Measurements from ENCODE around the gene METAP1. TPM values are rescaled to one million over a fixed set of nuclear protein-coding genes. Genes with fewer than 3 reads are reported as not detected.
"Not testable (repeated sequence)": the region's sequence is repeated elsewhere in the genome, so short reads cannot be mapped to it uniquely, and the experiment has no call there.

Gene METAP1
- total and polyA plus RNA-seq, 2 donors (not counting 1 experiment from before 2014, with no cell fraction given): 20.4 to 40.0 TPM

DNA sequence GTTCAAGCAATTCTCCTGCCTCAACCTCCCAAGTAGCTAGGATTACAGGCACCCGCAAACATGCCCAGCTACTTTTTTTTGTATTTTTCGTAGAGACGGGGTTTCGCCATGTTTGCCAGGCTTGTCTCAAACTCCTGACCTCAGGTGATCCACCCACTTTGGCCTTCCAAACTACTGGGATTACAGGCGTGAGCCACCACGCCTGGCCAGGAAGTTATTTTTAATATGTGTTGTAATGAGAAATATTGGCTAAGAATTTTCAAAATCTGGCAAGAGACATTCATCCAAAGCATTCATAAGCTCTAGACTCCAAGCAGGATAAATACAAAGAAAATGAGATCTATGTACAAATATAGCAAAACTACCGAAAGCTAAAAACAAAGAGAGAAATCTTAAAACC is 18.0 kb upstream of the METAP1 start:
- H3K27me3 Mint-ChIP-seq: peaks cover 18% of the 10 kb centered on the region
- CTCF ChIA-PET: no interaction called here
- H3K27ac ChIP-seq (ENCODE audit: low read length in 2 of 2): no peak overlapping the region
- H3K9me3 ChIP-seq (ENCODE audit: control extremely low read depth in 1 of 3, control insufficient read depth in 2 of 3, insufficient read depth in 1 of 3, low read length in 2 of 3): peaks cover 0 to 2% (median 0%) of the 10 kb centered on the region in 3 donors
- TF ChIP-seq EZH2 (IDR thresholded peaks at IDR 0.05; ENCODE audit: borderline replicate concordance, insufficient read depth, low read depth, low read length, poor library complexity, severe bottlenecking): no peak
- no peak for TF ChIP-seq CTCF (IDR thresholded peaks at IDR 0.05)
- no peak for ATAC-seq (ENCODE audit: low read depth)
- no peak overlapping the region for H2AFZ ChIP-seq (ENCODE audit: insufficient read depth, low read depth, low read length, poor library complexity, severe bottlenecking)
- intact Hi-C loops (cut with micrococcal nuclease): no loop called here
- no peaks in the 10 kb centered on the region for H3K9me3 Mint-ChIP-seq (ENCODE audit: insufficient read depth)
- H3K79me2 ChIP-seq (ENCODE audit: control insufficient read depth, insufficient read depth, low read length): no peaks in the 10 kb centered on the region
- no peak overlapping the region for H3K4me3 Mint-ChIP-seq
- DNase-seq: no peak
- no peak overlapping the region for H3K9ac ChIP-seq (ENCODE audit: low read length)
- peaks cover 0 to 3% (median 0%) of the 10 kb centered on the region in 4 experiments for H3K27me3 ChIP-seq (replicated peaks in 1 of 4; ENCODE audit: control extremely low read depth in 1 of 4, control insufficient read depth in 3 of 4, insufficient read depth in 4 of 4, low read length in 3 of 4)
- POLR2A ChIA-PET: no interaction called here
- no peaks in the 10 kb centered on the region for H3K4me1 ChIP-seq (ENCODE audit: control insufficient read depth in 2 of 2, insufficient read depth in 2 of 2, low read length in 2 of 2)
- H3K4me1 Mint-ChIP-seq: no peaks in the 10 kb centered on the region
- no peak overlapping the region for H3K4me2 ChIP-seq (replicated peaks; ENCODE audit: low read depth, low read length, poor library complexity, severe bottlenecking)
- H3K27ac Mint-ChIP-seq: no peak overlapping the region
- H4K20me1 ChIP-seq (ENCODE audit: control insufficient read depth, insufficient read depth, low read length, poor library complexity, severe bottlenecking): no peaks in the 10 kb centered on the region
- WGBS (ENCODE audit: insufficient coverage): 100% methylated on average over 4 of the region's 7 CpGs
- no peak overlapping the region for H3K4me3 ChIP-seq (ENCODE audit: control extremely low read depth in 1 of 5, extremely low read depth in 1 of 5, insufficient read depth in 1 of 5, low read depth in 2 of 5, low read length in 4 of 5)
- H3K36me3 ChIP-seq (replicated peaks in 1 of 2; ENCODE audit: control extremely low read depth in 1 of 2, control insufficient read depth in 1 of 2, extremely low read depth in 1 of 2, insufficient read depth in 2 of 2, low read length in 1 of 2): no peaks in the 10 kb centered on the region

DNA sequence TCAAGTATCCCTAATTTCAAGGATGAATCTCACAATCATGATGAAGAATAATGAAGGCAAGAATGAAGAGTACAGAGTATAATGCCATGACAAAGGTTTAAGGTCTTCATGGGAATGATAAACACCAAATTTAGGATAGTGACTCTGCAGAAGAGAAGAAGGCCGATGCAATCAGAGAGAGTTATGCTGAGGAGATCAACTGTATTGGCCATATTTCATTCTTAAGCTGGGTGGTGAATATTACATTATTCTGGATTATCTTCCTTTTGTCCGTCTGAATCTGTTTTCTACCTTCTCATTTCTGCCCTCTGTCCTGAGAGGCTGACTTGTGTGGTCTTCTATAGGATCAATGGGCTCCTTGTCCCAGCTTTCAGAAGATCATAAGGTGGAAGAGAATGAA is 7.8 kb upstream of the METAP1 start:
- DNase-seq (no peak), ATAC-seq (ENCODE audit: low read depth) (no peak)
- Histone ChIP-seq H3K9ac (ENCODE audit: low read length) (no peak overlapping the region), H3K27me3 (replicated peaks in 1 of 4; ENCODE audit: control extremely low read depth in 1 of 4, control insufficient read depth in 3 of 4, insufficient read depth in 4 of 4, low read length in 3 of 4) (no peaks in the 10 kb centered on the region), H4K20me1 (ENCODE audit: control insufficient read depth, insufficient read depth, low read length, poor library complexity, severe bottlenecking) (no peaks in the 10 kb centered on the region), H3K4me2 (replicated peaks; ENCODE audit: low read depth, low read length, poor library complexity, severe bottlenecking) (no peak overlapping the region), H3K4me1 (ENCODE audit: control insufficient read depth in 2 of 2, insufficient read depth in 2 of 2, low read length in 2 of 2) (no peaks in the 10 kb centered on the region), H3K27ac (ENCODE audit: low read length in 2 of 2) (no peak overlapping the region), H3K79me2 (ENCODE audit: control insufficient read depth, insufficient read depth, low read length) (no peaks in the 10 kb centered on the region), H3K4me3 (ENCODE audit: control extremely low read depth in 1 of 5, extremely low read depth in 1 of 5, insufficient read depth in 1 of 5, low read depth in 2 of 5, low read length in 4 of 5) (no peak overlapping the region), H3K36me3 (replicated peaks in 1 of 2; ENCODE audit: control extremely low read depth in 1 of 2, control insufficient read depth in 1 of 2, extremely low read depth in 1 of 2, insufficient read depth in 2 of 2, low read length in 1 of 2) (no peaks in the 10 kb centered on the region), H2AFZ (ENCODE audit: insufficient read depth, low read depth, low read length, poor library complexity, severe bottlenecking) (no peak overlapping the region), H3K9me3 (ENCODE audit: control extremely low read depth in 1 of 3, control insufficient read depth in 2 of 3, insufficient read depth in 1 of 3, low read length in 2 of 3) (peaks cover 0 to 9% (median 0%) of the 10 kb centered on the region in 3 donors)
- TF ChIP-seq EZH2 (IDR thresholded peaks at IDR 0.05; ENCODE audit: borderline replicate concordance, insufficient read depth, low read depth, low read length, poor library complexity, severe bottlenecking): no peak
- TF ChIP-seq CTCF (IDR thresholded peaks at IDR 0.05): no peak
- Mint-ChIP-seq H3K4me1 (no peaks in the 10 kb centered on the region), H3K9me3 (ENCODE audit: insufficient read depth) (peaks cover 3% of the 10 kb centered on the region), H3K27ac (no peak overlapping the region), H3K4me3 (no peak overlapping the region), H3K27me3 (peaks cover 13% of the 10 kb centered on the region)
- intact Hi-C loops (cut with micrococcal nuclease): no loop called here
- ChIA-PET POLR2A (no interaction called here), CTCF (interaction anchor here (1.6 kb wide), 1 partner anchor 69 kb away, joined by 4 read pairs; no protein-coding TSS in a partner anchor)
- 100% methylated on average over 1 of the region's 2 CpGs for WGBS (ENCODE audit: insufficient coverage)

GRCh38 chr4:98992835-98993234 is 2.7 kb upstream of the METAP1 start:
- H3K4me3 ChIP-seq (ENCODE audit: control extremely low read depth in 1 of 5, extremely low read depth in 1 of 5, insufficient read depth in 1 of 5, low read depth in 2 of 5, low read length in 4 of 5); H3K27ac Mint-ChIP-seq; ATAC-seq (ENCODE audit: low read depth); H3K36me3 ChIP-seq (replicated peaks in 1 of 2; ENCODE audit: control extremely low read depth in 1 of 2, control insufficient read depth in 1 of 2, extremely low read depth in 1 of 2, insufficient read depth in 2 of 2, low read length in 1 of 2); intact Hi-C loops (cut with micrococcal nuclease); H3K4me2 ChIP-seq (replicated peaks; ENCODE audit: low read depth, low read length, poor library complexity, severe bottlenecking); DNase-seq; H3K9me3 Mint-ChIP-seq (ENCODE audit: insufficient read depth); H2AFZ ChIP-seq (ENCODE audit: insufficient read depth, low read depth, low read length, poor library complexity, severe bottlenecking); H3K9ac ChIP-seq (ENCODE audit: low read length); H3K9me3 ChIP-seq (ENCODE audit: control extremely low read depth in 1 of 3, control insufficient read depth in 2 of 3, insufficient read depth in 1 of 3, low read length in 2 of 3); POLR2A ChIA-PET; H3K27me3 Mint-ChIP-seq; H3K4me3 Mint-ChIP-seq; H3K27me3 ChIP-seq (replicated peaks in 1 of 4; ENCODE audit: control extremely low read depth in 1 of 4, control insufficient read depth in 3 of 4, insufficient read depth in 4 of 4, low read length in 3 of 4); H3K27ac ChIP-seq (ENCODE audit: low read length in 2 of 2): not testable (repeated sequence)
- H4K20me1 ChIP-seq (ENCODE audit: control insufficient read depth, insufficient read depth, low read length, poor library complexity, severe bottlenecking): peaks cover 11% of the 10 kb centered on the region
- H3K4me1 Mint-ChIP-seq: peaks cover 19% of the 10 kb centered on the region
- peaks cover 22% of the 10 kb centered on the region for H3K79me2 ChIP-seq (ENCODE audit: control insufficient read depth, insufficient read depth, low read length)
- WGBS (ENCODE audit: insufficient coverage): 100% methylated on average over 2 of the region's 2 CpGs
- H3K4me1 ChIP-seq (ENCODE audit: control insufficient read depth in 2 of 2, insufficient read depth in 2 of 2, low read length in 2 of 2): peaks cover 11 to 15% of the 10 kb centered on the region in 2 donors
- CTCF ChIA-PET: interaction anchor here (7.6 kb wide), 1 partner anchor 62 kb away, joined by 173 read pairs; no protein-coding TSS in a partner anchor

Measured in B cell (primary cell).